ENCODE results near the gene TMX4.
"Not testable (repeated sequence)": the region's sequence is repeated elsewhere in the genome, so short reads cannot be mapped to it uniquely, and the experiment has no call there.

TMX4 gene

DNA sequence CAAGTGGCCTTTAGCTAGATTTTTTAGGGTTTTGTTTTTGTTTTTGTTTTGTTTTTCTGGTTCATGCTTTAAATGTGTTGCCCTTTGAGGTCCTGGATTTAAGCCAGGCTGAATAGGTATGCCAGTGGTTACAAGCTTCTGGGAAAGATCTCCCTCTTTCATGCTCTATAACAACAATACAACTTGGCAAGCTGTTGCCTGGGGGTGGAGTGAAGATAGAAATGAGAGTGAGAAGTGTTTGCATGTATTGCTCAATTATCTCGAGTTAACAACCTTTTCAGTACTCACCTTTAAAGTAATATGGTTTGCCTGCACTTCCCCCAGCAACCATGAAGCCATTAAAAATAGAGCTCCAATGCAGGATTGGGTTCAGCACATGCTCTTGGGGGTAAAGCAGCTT, 60.1 kb downstream of the TMX4 start:
- ATAC-seq: no peak

DNA sequence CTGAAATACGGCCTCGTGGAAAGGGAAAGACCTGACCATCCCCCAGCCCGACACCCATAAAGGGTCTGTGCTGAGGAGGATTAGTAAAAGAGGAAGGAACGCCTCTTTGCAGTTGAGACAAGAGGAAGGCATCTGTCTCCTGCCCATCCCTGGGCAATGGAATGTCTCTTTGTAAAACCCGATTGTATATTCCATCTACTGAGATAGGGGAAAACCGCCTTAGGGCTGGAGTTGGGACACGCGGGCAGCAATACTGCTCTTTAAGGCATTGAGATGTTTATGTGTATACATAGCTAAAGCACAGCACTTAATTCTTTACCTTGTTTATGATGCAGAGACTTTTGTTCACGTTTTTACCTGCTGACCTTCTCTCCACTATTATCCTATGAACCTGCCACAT, 63.0 kb downstream of the TMX4 start:
- ATAC-seq: not testable (repeated sequence)

- ATAC-seq: no peak
Measured at GRCh38 chr20:7950387-7950786, 69.2 kb downstream of the TMX4 start.

GRCh38 chr20:7943891-7944290, 75.7 kb downstream of the TMX4 start:
- ATAC-seq: no peak

DNA sequence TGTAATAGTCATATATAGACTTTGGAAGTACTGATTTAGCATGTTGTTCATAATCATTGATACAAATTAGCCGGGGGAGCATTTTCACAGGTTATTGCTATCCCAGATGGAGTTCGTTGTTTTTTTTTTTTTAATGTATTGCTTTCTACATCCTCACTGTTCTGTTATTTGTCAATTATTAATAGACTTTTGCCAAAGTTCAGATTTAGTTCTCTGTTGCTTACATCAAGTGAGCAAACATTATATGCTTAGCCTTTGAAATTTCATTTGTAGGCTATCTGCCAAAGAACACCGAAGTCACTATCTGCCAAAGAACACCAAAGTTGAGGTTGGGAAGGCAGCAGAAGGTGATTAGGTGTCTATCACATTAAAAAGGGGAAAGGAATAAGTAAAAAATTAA, 79.2 kb downstream of the TMX4 start, which contains the start of gene HAO1:
HAO1 (minus strand) TSS at position 118 of the 400 bp plus-strand sequence; CDS start at position 82, 36 bp downstream.
- ATAC-seq: no peak

GRCh38 chr20:7939663-7940062, 79.9 kb downstream of the TMX4 start:
- no peak for ATAC-seq

DNA sequence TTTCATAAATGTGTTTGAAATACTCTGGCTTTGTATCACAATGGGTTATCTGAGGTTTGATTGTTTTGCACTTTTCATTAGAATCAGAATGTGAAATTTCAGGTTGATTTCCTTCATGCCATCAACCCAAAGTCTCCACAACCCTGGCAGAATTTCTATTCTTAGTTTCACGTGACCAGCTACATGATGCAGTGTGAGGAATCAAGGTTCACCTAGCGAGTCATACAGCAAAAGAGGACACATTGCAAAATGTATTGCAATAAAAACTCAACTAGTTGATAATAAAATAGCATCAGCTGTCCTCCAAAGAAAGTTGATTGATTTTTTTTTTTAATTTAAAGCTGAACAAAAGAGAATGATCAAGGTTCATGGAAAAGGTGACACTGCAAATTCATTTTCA, 81.5 kb downstream of the TMX4 start:
- ATAC-seq: no peak

DNA sequence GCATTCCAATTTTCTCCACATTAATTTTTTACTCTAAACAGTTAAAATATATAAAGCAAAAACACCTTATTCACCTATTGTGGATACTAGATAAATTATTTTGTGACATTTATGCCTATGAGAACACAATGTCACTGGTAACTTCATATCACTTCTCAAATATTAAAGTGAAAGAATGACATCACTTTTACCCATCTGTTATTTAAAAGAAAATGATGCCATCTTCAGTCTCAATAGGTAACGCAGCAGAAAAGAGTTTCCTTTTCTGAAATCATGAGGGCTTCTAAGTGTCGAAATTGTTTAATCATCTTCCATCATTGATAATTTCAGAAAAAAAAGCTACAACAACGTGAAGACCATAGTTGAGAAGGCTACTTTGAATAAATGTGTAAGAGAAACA, 82.2 kb downstream of the TMX4 start:
- ATAC-seq: no peak

- ATAC-seq: no peak
Measured at GRCh38 chr20:7935027-7935551, 84.5 kb downstream of the TMX4 start.

GRCh38 chr20:7933346-7933745, 86.2 kb downstream of the TMX4 start:
- no peak for ATAC-seq

- ATAC-seq: no peak
Measured at GRCh38 chr20:7930343-7930742, 89.2 kb downstream of the TMX4 start.

All from activated CD4-positive, CD25-positive, alpha-beta regulatory T cell treated with anti-CD3 and anti-CD28 coated beads, Interleukin-2, amount 50 U/mL, for 24 hours (primary cell).